GM12878 (cell line): Measurements from ENCODE around the gene SCN4A. TPM values are rescaled to one million over a fixed set of nuclear protein-coding genes. Genes with fewer than 3 reads are reported as not detected.
A peak's percentile ranks its signal among the peaks of the same experiment; 100 is the strongest.

ENCODE experiments used
- ATAC-seq: fragments of 200-7000 bp; cut with Tn5 transposase; 3 replicates; pipeline ENCODE4 v1.9.1; 2020; ENCODE audit warnings: mild to moderate bottlenecking, moderate library complexity
- BruUV-seq: library from RNA; stranded (reverse); fragments of 400-500 nt; replicated peaks from 2 replicates; lab custom pipeline; 2021; lab: Mats Ljungman, UMichigan
- CTCF ChIA-PET: fragments of 300-600 bp; sonication (Branson Sonifier 250); formaldehyde crosslinking; extraction: SDS; loops from one replicate; lab custom pipeline; 2021; ENCODE audit warnings: inconsistent platforms; lab: Yijun Ruan, JAX
- POLR2A ChIA-PET: fragments of 350-600 bp; formaldehyde crosslinking; extraction: SDS; loops from one replicate; lab custom pipeline; 2021; ENCODE audit warnings: inconsistent platforms; lab: Charles Lee
- RAD21 ChIA-PET: fragments of 300-600 bp; sonication (Branson Sonifier 250); formaldehyde crosslinking; loops from one replicate; lab custom pipeline; 2023; ENCODE audit warnings: antibody characterized with exemption; ENCODE audit not compliant: unreplicated experiment; lab: Charles Lee
- SMC1A ChIA-PET: fragments of 300-600 bp; sonication (Branson Sonifier 250); formaldehyde crosslinking; loops from one replicate; lab custom pipeline; 2023; ENCODE audit not compliant: unreplicated experiment, uncharacterized antibody; lab: Charles Lee
- DNase-seq: peaks from one replicate; pipeline ENCODE4 v3.0.0-alpha.2; 2011; ENCODE audit warnings: low read depth, low spot score
- FAIRE-seq: peaks from 3 replicates; lab custom pipeline; 2011; peaks lifted over from hg19 to GRCh38; lab: Jason Lieb, UNC
- H2AFZ ChIP-seq: 2 replicates; pipeline ENCODE4 v1.6.0; 2011; ENCODE audit warnings: low read depth, low read length, control low read depth; ENCODE audit not compliant: control insufficient read depth
- H3K27ac ChIP-seq: 2 replicates; pipeline ENCODE4 v1.5.1; 2011; ENCODE audit warnings: control low read depth; ENCODE audit not compliant: control insufficient read depth, insufficient read depth
- H3K27me3 ChIP-seq, 2 experiments: replicated peaks in 1 of 2; 2 replicates each; pipeline versions ENCODE4 v1.6.0 to v1.6.1; 2011; ENCODE audit warnings: low read length in 1 of 2; ENCODE audit not compliant: control insufficient read depth in 2 of 2, insufficient read depth in 2 of 2
- H3K36me3 ChIP-seq, 2 experiments: 2 replicates each; pipeline ENCODE4 v1.5.1; 2011; ENCODE audit warnings: low read length in 1 of 2; ENCODE audit not compliant: control insufficient read depth in 2 of 2, insufficient read depth in 2 of 2
- H3K4me1 ChIP-seq: 2 replicates; pipeline ENCODE4 v1.6.1; 2011; ENCODE audit warnings: mild to moderate bottlenecking, low read length, moderate library complexity, mixed read lengths; ENCODE audit not compliant: control insufficient read depth, insufficient read depth
- H3K4me2 ChIP-seq: 2 replicates; pipeline ENCODE4 v1.6.0; 2011; ENCODE audit warnings: control low read depth; ENCODE audit not compliant: control insufficient read depth, insufficient read depth
- H3K4me3 ChIP-seq: fragments of 200-600 bp; sonication (generic); 2 replicates; pipeline ENCODE4 v1.5.1; 2016
- H3K79me2 ChIP-seq: 2 replicates; pipeline ENCODE4 v1.6.0; 2011; ENCODE audit warnings: low read length; ENCODE audit not compliant: control insufficient read depth, insufficient read depth
- H3K9ac ChIP-seq: 2 replicates; pipeline ENCODE4 v1.8.0; 2011; ENCODE audit warnings: low read length, control low read depth, mixed read lengths; ENCODE audit not compliant: control insufficient read depth, insufficient read depth
- H3K9me3 ChIP-seq: replicated peaks from 3 replicates; pipeline ENCODE4 v1.5.1; 2011; ENCODE audit warnings: mild to moderate bottlenecking, low read length; ENCODE audit not compliant: control insufficient read depth, insufficient read depth
- H4K20me1 ChIP-seq: 2 replicates; pipeline ENCODE4 v1.6.0; 2011; ENCODE audit not compliant: control insufficient read depth, insufficient read depth
- ATF2 ChIP-seq: IDR thresholded peaks from 2 replicates; pipeline ENCODE4 v1.6.1; 2012; ENCODE audit warnings: low read length, inconsistent platforms
- CTCF ChIP-seq, 3 experiments: IDR thresholded peaks in 2 of 3; conservative IDR thresholded peaks in 1 of 3; 2 replicates each; pipeline ENCODE4 v1.5.1; 2011; ENCODE audit warnings: low read depth in 3 of 3, low read length in 3 of 3, mild to moderate bottlenecking in 3 of 3, control low read depth in 2 of 3, moderate library complexity in 2 of 3, inconsistent platforms in 1 of 3, mixed read lengths in 1 of 3; ENCODE audit not compliant: control insufficient read depth in 2 of 3, insufficient read depth in 1 of 3; ENCODE audit errors: extremely low read depth in 1 of 3
- NFXL1 ChIP-seq: fragments of 450-650 bp; IDR thresholded peaks from 2 replicates; pipeline ENCODE4 v1.6.1; 2017; ENCODE audit warnings: antibody characterized with exemption, mild to moderate bottlenecking, borderline replicate concordance
- SKIL ChIP-seq: fragments of 450-650 bp; IDR thresholded peaks from 2 replicates; pipeline ENCODE4 v1.6.1; 2017; ENCODE audit warnings: mild to moderate bottlenecking, low read depth, inconsistent platforms; ENCODE audit not compliant: poor library complexity, severe bottlenecking
- ZNF274 ChIP-seq: IDR thresholded peaks from one replicate; pipeline ENCODE4 v1.8.0; 2011; ENCODE audit not compliant: insufficient read length, insufficient read depth
- WGBS: methylation state at CpG from one replicate; pipeline ENCODE4 v1.1.6; 2016; ENCODE audit warnings: low lambda C conversion rate; ENCODE audit not compliant: insufficient replicate concordance, insufficient coverage; ENCODE audit errors: missing lambda C conversion rate; 5-methylcytosine and 5-hydroxymethylcytosine counted together
- in situ Hi-C: fragments of 300-500 bp; cut with MboI; formaldehyde crosslinking; loops from 9 replicates; pipeline ENCODE4 v1.14.3; 2018; ENCODE audit warnings: mixed read lengths
- intact Hi-C: fragments of 100-400 bp; cut with micrococcal nuclease; formaldehyde crosslinking; loops from one replicate; pipeline ENCODE4 v1.14.2; 2022; ENCODE audit not compliant: unreplicated experiment
- polyA plus RNA-seq, 11 experiments: library from polyadenylated mRNA; depleted of rRNA in 4 of 11; unstranded in 6 of 11; stranded (reverse) in 5 of 11; fragments of >200 nt; fragmentation: Nextera tagmentation in 4 of 11; fragmentation: Illumina TruSeq in 1 of 11; extraction: Ambion mirVana in 4 of 11; extraction: Trizol in 1 of 11; gene quantifications; 1 replicate in 1 of 11; 2 replicates in 10 of 11; pipeline versions ENCODE4 v1.2.1 to v1.2.3, GENCODE V29; 2011 to 2016; ENCODE audit warnings: inconsistent platforms in 2 of 11, missing spikeins in 2 of 11, low read depth in 1 of 11
- total RNA-seq, 4 experiments: library from RNA; depleted of rRNA in 3 of 4; stranded (reverse); fragments of >200 nt in 3 of 4; fragmentation: Illumina TruSeq in 1 of 4; extraction: Trizol in 1 of 4; gene quantifications; 2 replicates each; pipeline versions ENCODE4 v1.2.1 to v1.2.3, GENCODE V29; 2013 to 2021

The SCN4A gene
- total and polyA plus RNA-seq, 10 of the 15 experiments (the other 5 are each of a cell fraction or from before 2014, with no cell fraction given) = under 0.01 to 0.15 (median 0.07) TPM; not detected in 4

GRCh38 chr17:63943745-63944144 is 29.0 kb downstream of the SCN4A start:
- Histone ChIP-seq H3K4me3 (no peak overlapping the region), H3K79me2 (no peaks in the 10 kb centered on the region), H3K27me3 (no peaks in the 10 kb centered on the region), H3K27ac (no peak overlapping the region), H3K4me1 (peaks cover 18% of the 10 kb centered on the region), H3K9ac (no peak overlapping the region), H3K9me3 (no peaks in the 10 kb centered on the region; the same call in 2 of the 3 replicates), H2AFZ (no peak overlapping the region), H3K4me2 (no peak overlapping the region), H4K20me1 (no peaks in the 10 kb centered on the region), H3K36me3 (no peaks in the 10 kb centered on the region)
- no peak for ATAC-seq
- ChIA-PET RAD21 (no interaction called here), POLR2A (interaction anchor here (1.8 kb wide), 1 partner anchor 10 kb away, joined by 4 read pairs; no protein-coding TSS in a partner anchor), SMC1A (no interaction called here), CTCF (interaction anchor here (0.9 to 1.4 kb wide), 2 partner anchors 11 to 24 kb away, joined by 3 to 4 read pairs; partner anchors contain the start of gene CD79B)
- no peak for TF ChIP-seq SKIL
- TF ChIP-seq NFXL1 = no peak
- peak in 1 of 3 experiments; percentile 28; a peak in 1 of 6 replicates for TF ChIP-seq CTCF (IDR thresholded peaks at IDR 0.05 in 2 of 3, conservative IDR thresholded peaks at IDR 0.05 in 1 of 3; ENCODE audit: control insufficient read depth in 2 of 3, extremely low read depth in 1 of 3, insufficient read depth in 1 of 3, low read depth in 3 of 3, low read length in 3 of 3)
- TF ChIP-seq ZNF274 = no peak
- no peak for TF ChIP-seq ATF2
- BruUV-seq = no TSS peak
- FAIRE-seq = no peak
- in situ Hi-C loops (no loop called here), intact Hi-C loops (no loop called here)
- DNase-seq = no peak
- WGBS = 89% methylated on average over 9 of the region's 9 CpGs
